Ishikawa (cell line): ENCODE results near the gene MNT.

Experiments
- CEBPB ChIP-seq: IDR thresholded peaks from 2 replicates; pipeline ENCODE4 v1.6.1; 2012
- CREB1 ChIP-seq: IDR thresholded peaks from 2 replicates; pipeline ENCODE4 v1.6.1; 2012; ENCODE audit warnings: low read depth
- EGR1 ChIP-seq: IDR thresholded peaks from 2 replicates; pipeline ENCODE4 v1.6.1; 2012
- EP300 ChIP-seq: IDR thresholded peaks from 2 replicates; pipeline ENCODE4 v1.6.1; 2012; ENCODE audit warnings: borderline replicate concordance
- FOXM1 ChIP-seq: IDR thresholded peaks from 2 replicates; pipeline ENCODE4 v1.6.1; 2012; ENCODE audit warnings: low read depth, borderline replicate concordance
- MAX ChIP-seq: IDR thresholded peaks from 2 replicates; pipeline ENCODE4 v1.6.1; 2012
- NFIC ChIP-seq: IDR thresholded peaks from 2 replicates; pipeline ENCODE4 v1.6.1; 2012
- RAD21 ChIP-seq: IDR thresholded peaks from 2 replicates; pipeline ENCODE4 v1.6.1; 2012; ENCODE audit warnings: low read depth
- REST ChIP-seq: IDR thresholded peaks from 2 replicates; pipeline ENCODE4 v1.6.1; 2012; ENCODE audit warnings: low read depth, mild to moderate bottlenecking
- TAF1 ChIP-seq: IDR thresholded peaks from 2 replicates; pipeline ENCODE4 v1.6.1; 2012; ENCODE audit warnings: low read depth, mild to moderate bottlenecking
- TCF12 ChIP-seq: IDR thresholded peaks from 2 replicates; pipeline ENCODE4 v1.6.1; 2012; ENCODE audit warnings: low read depth
- TEAD4 ChIP-seq: IDR thresholded peaks from 2 replicates; pipeline ENCODE4 v1.6.1; 2012
- USF1 ChIP-seq: IDR thresholded peaks from 2 replicates; pipeline ENCODE4 v1.6.1; 2012
- YY1 ChIP-seq: IDR thresholded peaks from 2 replicates; pipeline ENCODE4 v1.6.1; 2012; ENCODE audit warnings: low read depth
- ZBTB7A ChIP-seq: IDR thresholded peaks from 2 replicates; pipeline ENCODE4 v1.6.1; 2012; ENCODE audit warnings: low read depth

The MNT gene

GRCh38 chr17:2371183-2372130, 29.4 kb downstream of the MNT start:
- TF ChIP-seq NFIC (no peak), USF1 (no peak), EGR1 (no peak), CEBPB (no peak), EP300 (no peak), ZBTB7A (no peak), TCF12 (no peak), TAF1 (no peak), RAD21 (no peak), FOXM1 (no peak), YY1 (no peak), REST (no peak), TEAD4 (no peak), CREB1 (no peak), MAX (no peak)

- no peak for TF ChIP-seq TEAD4
- TF ChIP-seq RAD21, result no peak
- no peak for TF ChIP-seq TCF12
- TF ChIP-seq EP300, result no peak
- no peak for TF ChIP-seq REST
- no peak for TF ChIP-seq FOXM1
- no peak for TF ChIP-seq NFIC
- TF ChIP-seq YY1, result no peak
- no peak for TF ChIP-seq CREB1
- no peak for TF ChIP-seq MAX
- TF ChIP-seq EGR1, result no peak
- no peak for TF ChIP-seq USF1
- no peak for TF ChIP-seq CEBPB
- no peak for TF ChIP-seq TAF1
- TF ChIP-seq ZBTB7A, result no peak
Measured at GRCh38 chr17:2370211-2370589, 30.7 kb downstream of the MNT start.

- TF ChIP-seq MAX, result no peak
- TF ChIP-seq TCF12, result no peak
- no peak for TF ChIP-seq NFIC
- no peak for TF ChIP-seq TEAD4
- TF ChIP-seq TAF1, result no peak
- no peak for TF ChIP-seq ZBTB7A
- no peak for TF ChIP-seq USF1
- no peak for TF ChIP-seq CEBPB
- no peak for TF ChIP-seq YY1
- no peak for TF ChIP-seq CREB1
- no peak for TF ChIP-seq EGR1
Measured at GRCh38 chr17:2369551-2370210, 31.2 kb downstream of the MNT start.

GRCh38 chr17:2369039-2369438, 31.8 kb downstream of the MNT start:
- no peak for TF ChIP-seq YY1
- TF ChIP-seq TEAD4, result no peak
- no peak for TF ChIP-seq CREB1
- TF ChIP-seq RAD21, result no peak
